D721Med (cell line): ENCODE results near the gene CD200.

Experiments used
- DNase-seq: peaks from one replicate; pipeline ENCODE4 v3.0.0; 2011; ENCODE audit warnings: low spot score; ENCODE audit not compliant: insufficient read length
- FAIRE-seq: peaks from 2 replicates; lab custom pipeline; 2011; peaks lifted over from hg19 to GRCh38; lab: Jason Lieb, UNC
- CTCF ChIP-seq: IDR thresholded peaks from 2 replicates; pipeline ENCODE4 v1.5.1; 2012; ENCODE audit warnings: mild to moderate bottlenecking, control low read depth; ENCODE audit not compliant: insufficient read depth; ENCODE audit errors: missing control alignments

Gene CD200

GRCh38 chr3:112388972-112389371, 56.0 kb downstream of the CD200 start:
- DNase-seq = no peak
- no peak for FAIRE-seq
- TF ChIP-seq CTCF = no peak

- FAIRE-seq (no peak), DNase-seq (no peak)
- TF ChIP-seq CTCF = no peak
These were observed 57.0 kb downstream of the CD200 start for GRCh38 chr3:112389961-112390360.

GRCh38 chr3:112390783-112391641, 58.1 kb downstream of the CD200 start:
- TF ChIP-seq CTCF = no peak
- FAIRE-seq = no peak
- DNase-seq = no peak

GRCh38 chr3:112391648-112392047, 58.7 kb downstream of the CD200 start:
- no peak for DNase-seq
- no peak for FAIRE-seq

GRCh38 chr3:112392393-112393359, 59.7 kb downstream of the CD200 start:
- TF ChIP-seq CTCF = no peak
- no peak for FAIRE-seq
- DNase-seq = no peak

More at GRCh38 chr3:112391648-112392047, 58.7 kb downstream of the CD200 start:
- TF ChIP-seq CTCF = no peak

- no peak for TF ChIP-seq CTCF
- FAIRE-seq (no peak), DNase-seq (no peak)
These were observed 60.4 kb downstream of the CD200 start for GRCh38 chr3:112393360-112393728.
